Loucy (cell line): ENCODE data around the gene ELF5.

Experiments
- EZH2phosphoT487 ChIP-seq: fragments of 200-600 bp; IDR thresholded peaks from 2 replicates; pipeline ENCODE4 v1.6.1; 2018; ENCODE audit warnings: antibody characterized with exemption, mild to moderate bottlenecking, moderate library complexity, borderline replicate concordance
- TF ChIP-seq, protein P1 (sequence below): fragments of 200-600 bp; sonication (generic); conservative IDR thresholded peaks from 2 replicates; pipeline ENCODE4 v1.5.1; 2014; ENCODE audit warnings: mild to moderate bottlenecking, antibody characterized with exemption, low read length

DNA sequence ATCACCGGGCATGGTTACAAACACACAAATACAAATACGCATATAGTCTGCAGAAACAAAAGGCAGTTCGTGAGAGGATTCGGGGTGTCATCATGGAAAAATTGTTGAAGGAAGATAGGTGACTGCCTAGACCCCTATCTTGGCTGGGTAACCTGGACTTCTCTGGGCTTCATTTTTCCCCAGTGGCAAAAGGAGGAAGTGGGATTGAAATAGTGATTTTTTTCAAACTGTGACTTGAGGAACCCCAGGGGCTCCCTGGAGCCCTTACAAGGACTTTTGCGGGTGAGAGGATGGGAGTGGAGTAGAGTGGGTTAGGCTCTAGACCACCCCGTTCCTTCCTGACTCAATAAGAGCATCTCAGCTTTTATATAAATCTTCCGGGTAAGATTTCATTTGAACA, 1.0 kb upstream of the ELF5 start:
- TF ChIP-seq, protein P1, sequence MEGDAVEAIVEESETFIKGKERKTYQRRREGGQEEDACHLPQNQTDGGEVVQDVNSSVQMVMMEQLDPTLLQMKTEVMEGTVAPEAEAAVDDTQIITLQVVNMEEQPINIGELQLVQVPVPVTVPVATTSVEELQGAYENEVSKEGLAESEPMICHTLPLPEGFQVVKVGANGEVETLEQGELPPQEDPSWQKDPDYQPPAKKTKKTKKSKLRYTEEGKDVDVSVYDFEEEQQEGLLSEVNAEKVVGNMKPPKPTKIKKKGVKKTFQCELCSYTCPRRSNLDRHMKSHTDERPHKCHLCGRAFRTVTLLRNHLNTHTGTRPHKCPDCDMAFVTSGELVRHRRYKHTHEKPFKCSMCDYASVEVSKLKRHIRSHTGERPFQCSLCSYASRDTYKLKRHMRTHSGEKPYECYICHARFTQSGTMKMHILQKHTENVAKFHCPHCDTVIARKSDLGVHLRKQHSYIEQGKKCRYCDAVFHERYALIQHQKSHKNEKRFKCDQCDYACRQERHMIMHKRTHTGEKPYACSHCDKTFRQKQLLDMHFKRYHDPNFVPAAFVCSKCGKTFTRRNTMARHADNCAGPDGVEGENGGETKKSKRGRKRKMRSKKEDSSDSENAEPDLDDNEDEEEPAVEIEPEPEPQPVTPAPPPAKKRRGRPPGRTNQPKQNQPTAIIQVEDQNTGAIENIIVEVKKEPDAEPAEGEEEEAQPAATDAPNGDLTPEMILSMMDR, result no peak
- no peak for TF ChIP-seq EZH2phosphoT487
